Measurements from ENCODE around the gene NMUR1. TPM values are rescaled to one million over a fixed set of nuclear protein-coding genes. Genes with fewer than 3 reads are reported as not detected.

NMUR1 gene
- total and polyA plus RNA-seq, 2 donors (not counting 3 experiments of a cell fraction or from before 2014, with no cell fraction given) = not detected

GRCh38 chr2:231521443-231521842 is 8.8 kb downstream of the NMUR1 start:
- no peak overlapping the region for H3K27ac ChIP-seq (ENCODE audit: insufficient read depth, low read depth, low read length)
- no TSS peak for BruUV-seq (replicated peaks)
- peaks cover 4% of the 10 kb centered on the region for H3K4me1 ChIP-seq (ENCODE audit: control insufficient read depth, extremely low read depth, insufficient read depth, low read length)
- intact Hi-C loops (cut with micrococcal nuclease) (no loop called here), dilution Hi-C loops (cut with MboI; ENCODE audit: extremely low pct_ligation_motif_present, low sequenced_read_pairs) (no loop called here)
- no peaks in the 10 kb centered on the region for H3K9me3 ChIP-seq (replicated peaks; ENCODE audit: control insufficient read depth, insufficient read depth, low read length)
- FAIRE-seq (no peak), DNase-seq (ENCODE audit: low read depth, low spot score) (no peak)
- no peaks in the 10 kb centered on the region for H3K36me3 ChIP-seq (ENCODE audit: control insufficient read depth in 2 of 2, extremely low read depth in 1 of 2, insufficient read depth in 2 of 2, low read length in 2 of 2)
- TF ChIP-seq EZH2 (IDR thresholded peaks at IDR 0.05; ENCODE audit: borderline replicate concordance, low read depth, low read length, severe bottlenecking) = no peak
- no peak for TF ChIP-seq MAX (IDR thresholded peaks at IDR 0.05; ENCODE audit: insufficient read depth, insufficient read length)
- no peak for TF ChIP-seq POLR2A (IDR thresholded peaks at IDR 0.05; ENCODE audit: low read depth, low read length)
- TF ChIP-seq MYC (IDR thresholded peaks at IDR 0.05; ENCODE audit: low read depth, low read length) = no peak
- no peak for TF ChIP-seq FOS (IDR thresholded peaks at IDR 0.05; ENCODE audit: borderline replicate concordance, insufficient read depth, low read length)
- TF ChIP-seq CTCF (IDR thresholded peaks at IDR 0.05; ENCODE audit: extremely low read depth in 1 of 2, insufficient read depth in 1 of 2, low read depth in 1 of 2, low read length in 2 of 2) = no peak
- TF ChIP-seq POLR2AphosphoS5 (IDR thresholded peaks at IDR 0.05; ENCODE audit: insufficient read depth, low read depth, low read length) = no peak
- no peak for TF ChIP-seq GATA2 (IDR thresholded peaks at IDR 0.05; ENCODE audit: insufficient read depth, insufficient read length, low read depth, low read length)
- TF ChIP-seq JUN (IDR thresholded peaks at IDR 0.05; ENCODE audit: borderline replicate concordance, insufficient read depth, insufficient read length, low read depth) = no peak
- no peak overlapping the region for H3K4me3 ChIP-seq (replicated peaks in 1 of 3; ENCODE audit: insufficient read depth in 1 of 3, low read depth in 1 of 3, low read length in 3 of 3)
- no peak overlapping the region for H3K4me2 ChIP-seq (ENCODE audit: insufficient read depth, low read length)
- POLR2A ChIA-PET = no interaction called here
- CTCF ChIA-PET = interaction anchor here (1.6 to 3.5 kb wide), 2 partner anchors 39 to 80 kb away, joined by 3 to 8 read pairs; no protein-coding TSS in a partner anchor
- no peaks in the 10 kb centered on the region for H4K20me1 ChIP-seq (replicated peaks; ENCODE audit: control insufficient read depth, extremely low read depth, insufficient read depth, low read length)
- peaks cover 0 to 4% of the 10 kb centered on the region in 2 experiments for H3K27me3 ChIP-seq (ENCODE audit: control insufficient read depth in 2 of 2, insufficient read depth in 2 of 2, low read length in 2 of 2)
- H2AFZ ChIP-seq (ENCODE audit: low read depth, low read length) = no peak overlapping the region
- no peak overlapping the region for H3K9ac ChIP-seq (replicated peaks; ENCODE audit: extremely low read depth, insufficient read depth, low read length)
- H3K79me2 ChIP-seq (ENCODE audit: control insufficient read depth, insufficient read depth, low read length) = no peaks in the 10 kb centered on the region
- no peaks in the 10 kb centered on the region for H3K9me1 ChIP-seq (replicated peaks; ENCODE audit: control insufficient read depth, extremely low read depth, insufficient read depth, low read length)
